ENCODE data around the gene MFN2.
A peak's percentile ranks its signal among the peaks of the same experiment; 100 is the strongest.
"Not testable (repeated sequence)": the region's sequence is repeated elsewhere in the genome, so short reads cannot be mapped to it uniquely, and the experiment has no call there.

MFN2 gene

DNA sequence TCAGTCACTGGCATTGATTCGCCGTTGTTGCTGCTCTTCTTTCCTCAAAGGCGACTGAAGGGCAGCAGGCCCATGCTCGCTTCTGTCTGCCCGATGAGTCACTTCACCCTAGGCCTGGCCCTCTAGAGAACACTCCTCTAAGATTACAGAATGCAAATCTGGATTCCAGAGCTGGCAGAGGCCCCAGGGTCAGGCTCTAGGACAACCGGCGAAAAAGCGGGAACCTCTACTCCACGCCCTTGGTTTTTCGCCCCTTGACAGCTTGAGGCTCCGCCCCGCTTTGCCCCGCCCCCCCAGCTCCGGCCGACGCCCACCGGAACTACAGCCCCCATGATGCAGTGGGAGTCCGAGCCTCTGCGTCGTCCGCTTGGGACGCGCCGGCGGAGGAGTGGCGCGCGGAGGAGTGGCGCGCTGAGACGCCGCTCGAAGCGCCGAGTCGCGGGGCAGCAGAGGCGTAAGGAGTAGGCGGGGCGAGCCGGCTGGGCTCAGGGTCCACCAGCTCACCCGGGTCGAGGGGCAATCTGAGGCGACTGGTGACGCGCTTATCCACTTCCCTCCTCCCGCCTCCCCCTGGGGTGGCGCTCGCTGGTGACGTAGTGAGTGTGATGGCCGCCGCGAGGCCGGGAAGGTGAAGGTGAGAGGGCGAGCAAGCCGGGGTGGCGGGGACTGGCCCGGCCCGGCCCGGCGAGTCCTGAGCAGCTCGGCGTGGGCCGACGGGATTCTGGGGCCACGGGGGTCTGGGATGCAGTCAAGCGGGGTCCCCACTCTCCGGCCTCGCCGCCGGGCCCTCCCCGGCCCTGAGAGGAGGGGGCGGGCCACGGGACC, at the start of gene MFN2:
TSS of gene MFN2 (plus strand) at position 594 of the 825 bp plus-strand sequence. CDS start 8,725 bp downstream, outside the sequence.
- CTCF ChIA-PET = no interaction called here
- POLR2A ChIA-PET (ENCODE audit: low non-redundant PET) = interaction anchor here (0.6 to 1.2 kb wide), 4 partner anchors 46 to 173 kb away, joined by 3 to 8 read pairs (median 3); partner anchors contain the start of gene PLOD1

DNA sequence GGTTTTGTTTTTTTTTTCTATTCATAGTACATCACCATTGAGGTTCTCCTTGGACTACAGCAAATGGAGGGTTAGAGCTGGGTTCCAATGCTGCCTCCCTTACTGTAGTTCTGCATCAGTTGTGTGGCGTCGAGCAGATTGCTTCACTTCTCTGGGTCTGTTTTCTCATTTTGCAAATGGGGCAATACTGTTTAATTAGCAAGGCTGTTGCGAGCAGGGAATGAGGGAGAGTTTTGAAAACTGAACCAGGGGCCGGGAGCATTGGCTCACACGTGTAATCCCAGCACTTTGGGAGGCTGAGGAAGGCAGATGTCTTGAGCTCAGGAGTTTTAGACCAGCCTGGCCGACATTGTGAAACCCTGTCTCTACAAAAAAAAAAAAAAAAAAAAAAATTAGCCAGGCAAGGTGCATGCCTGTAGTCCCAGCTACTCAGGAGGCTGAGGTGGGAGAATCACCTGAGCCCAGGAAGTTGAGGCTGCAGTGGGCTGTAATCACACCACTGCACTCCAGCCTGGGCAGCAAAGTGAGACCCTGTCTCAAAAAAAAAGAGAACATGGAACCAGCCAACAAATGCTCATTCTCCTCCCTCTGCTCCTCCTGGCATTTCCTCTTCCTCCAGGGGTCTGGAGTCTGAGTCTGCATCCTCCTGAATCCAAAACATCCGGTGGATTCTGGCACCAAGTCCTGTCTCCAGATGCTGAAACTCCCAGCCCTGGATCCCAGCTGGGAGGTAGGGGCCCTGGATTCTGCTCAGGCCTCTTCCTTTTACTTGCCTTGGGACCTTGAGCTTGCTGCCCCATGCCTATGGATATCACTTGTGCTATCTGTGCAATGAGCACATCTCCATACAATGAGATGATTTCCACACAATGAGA, 49.4 kb upstream of the MFN2 start:
- CTCF ChIA-PET = no interaction called here
- POLR2A ChIA-PET (ENCODE audit: low non-redundant PET) = interaction anchor here (0.6 kb wide), 1 partner anchor 8 kb away, joined by 11 read pairs; no protein-coding TSS in a partner anchor
- peak overlapping the region; percentile 68 for H3K27ac ChIP-seq
- DNase-seq (ENCODE audit: low spot score) = no peak
- TF ChIP-seq, protein P1, sequence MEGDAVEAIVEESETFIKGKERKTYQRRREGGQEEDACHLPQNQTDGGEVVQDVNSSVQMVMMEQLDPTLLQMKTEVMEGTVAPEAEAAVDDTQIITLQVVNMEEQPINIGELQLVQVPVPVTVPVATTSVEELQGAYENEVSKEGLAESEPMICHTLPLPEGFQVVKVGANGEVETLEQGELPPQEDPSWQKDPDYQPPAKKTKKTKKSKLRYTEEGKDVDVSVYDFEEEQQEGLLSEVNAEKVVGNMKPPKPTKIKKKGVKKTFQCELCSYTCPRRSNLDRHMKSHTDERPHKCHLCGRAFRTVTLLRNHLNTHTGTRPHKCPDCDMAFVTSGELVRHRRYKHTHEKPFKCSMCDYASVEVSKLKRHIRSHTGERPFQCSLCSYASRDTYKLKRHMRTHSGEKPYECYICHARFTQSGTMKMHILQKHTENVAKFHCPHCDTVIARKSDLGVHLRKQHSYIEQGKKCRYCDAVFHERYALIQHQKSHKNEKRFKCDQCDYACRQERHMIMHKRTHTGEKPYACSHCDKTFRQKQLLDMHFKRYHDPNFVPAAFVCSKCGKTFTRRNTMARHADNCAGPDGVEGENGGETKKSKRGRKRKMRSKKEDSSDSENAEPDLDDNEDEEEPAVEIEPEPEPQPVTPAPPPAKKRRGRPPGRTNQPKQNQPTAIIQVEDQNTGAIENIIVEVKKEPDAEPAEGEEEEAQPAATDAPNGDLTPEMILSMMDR (conservative IDR thresholded peaks at IDR 0.05; ENCODE audit: low read depth) = no peak

More for the DNA sequence above, at the start of gene MFN2:
- DNase-seq (ENCODE audit: low spot score) = peak; percentile 96
- TF ChIP-seq, protein P1 (conservative IDR thresholded peaks at IDR 0.05; ENCODE audit: low read depth) = no peak
- peak within 1 kb of the TSS; percentile 99 for H3K27ac ChIP-seq

DNA sequence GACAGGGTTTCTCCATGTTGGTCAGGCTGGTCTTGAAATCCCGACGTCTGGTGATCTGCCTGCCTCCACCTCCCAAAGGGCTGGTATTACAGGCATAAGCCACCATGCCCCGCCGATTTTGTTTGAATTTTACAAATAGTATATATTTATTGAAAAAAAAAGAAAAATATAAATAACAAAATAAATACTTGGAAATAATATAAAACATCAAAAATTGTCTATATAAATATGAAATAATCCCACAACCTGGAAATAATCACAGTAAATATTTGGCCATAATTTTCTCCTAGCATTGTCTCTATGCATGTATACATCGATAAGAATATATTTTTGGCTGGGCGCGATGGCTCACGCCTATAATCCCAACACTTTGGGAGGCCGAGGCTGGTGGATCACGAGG, 48.4 kb upstream of the MFN2 start:
- peak overlapping the region; percentile 68 for H3K27ac ChIP-seq
- TF ChIP-seq, protein P1 (conservative IDR thresholded peaks at IDR 0.05; ENCODE audit: low read depth) = no peak
- ChIA-PET POLR2A (ENCODE audit: low non-redundant PET) (no interaction called here), CTCF (no interaction called here)
- DNase-seq (ENCODE audit: low spot score) = no peak

DNA sequence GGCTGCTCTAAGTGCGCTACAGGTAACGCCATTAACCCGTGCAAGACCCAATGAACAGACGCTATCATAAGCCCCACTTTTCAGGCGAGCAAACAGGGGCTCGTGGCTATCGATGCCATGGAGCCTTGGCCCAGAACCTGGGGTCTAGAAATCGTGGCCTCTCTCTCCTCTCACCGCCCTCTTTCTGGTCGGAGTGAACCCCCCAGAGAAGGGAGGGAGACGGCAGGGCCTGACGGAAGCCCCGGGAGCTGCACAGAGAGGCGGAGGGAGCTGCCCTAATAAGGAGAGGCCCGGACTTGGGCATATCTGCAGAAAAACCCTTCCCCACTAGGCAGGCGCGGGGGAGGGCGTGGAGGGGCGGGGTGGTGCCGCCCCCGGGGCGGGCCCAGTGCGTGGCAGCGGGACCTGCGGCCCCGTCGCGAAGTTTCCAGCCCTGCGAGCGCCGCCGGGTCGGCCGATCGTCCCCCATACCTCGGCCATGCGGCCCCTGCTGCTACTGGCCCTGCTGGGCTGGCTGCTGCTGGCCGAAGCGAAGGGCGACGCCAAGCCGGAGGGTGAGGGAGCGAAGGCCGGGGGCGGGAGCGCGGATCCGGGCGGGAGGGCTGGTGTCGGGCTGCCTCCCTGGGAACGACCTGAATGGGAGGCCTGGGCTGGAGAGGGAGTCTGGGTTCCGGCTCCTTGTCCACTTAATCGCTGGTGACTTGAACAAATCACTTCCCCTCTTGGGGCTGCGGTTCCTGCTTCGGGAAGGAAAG, 45.8 kb upstream of the MFN2 start, which contains the start of gene PLOD1:
TSS of gene PLOD1 (plus strand) at position 416 of the 755 bp plus-strand sequence. CDS start at position 479, 63 bp downstream.
- CTCF ChIA-PET = interaction anchor here (1.1 kb wide), 1 partner anchor 32 kb away, joined by 3 read pairs; no protein-coding TSS in a partner anchor
- TF ChIP-seq, protein P1 (conservative IDR thresholded peaks at IDR 0.05; ENCODE audit: low read depth) = no peak

DNA sequence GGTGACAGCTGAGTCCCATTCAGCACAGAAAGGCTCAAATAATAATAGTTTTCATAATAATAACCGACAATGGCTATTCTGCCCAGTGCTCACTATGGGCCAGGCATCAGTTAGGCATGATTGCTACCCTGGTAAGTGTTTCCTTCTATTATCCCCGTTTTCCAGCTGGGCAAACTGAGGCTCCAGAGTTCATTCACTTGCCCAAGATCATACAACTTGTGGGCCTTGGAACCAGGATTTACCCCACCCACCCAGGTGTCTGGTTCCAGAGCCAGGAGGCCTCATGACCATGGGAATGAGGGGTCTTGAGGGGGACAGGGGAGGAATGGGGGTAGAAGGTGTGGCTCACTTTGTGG, 45.2 kb upstream of the MFN2 start:
- CTCF ChIA-PET = no interaction called here
- POLR2A ChIA-PET (ENCODE audit: low non-redundant PET) = no interaction called here
- peak overlapping the region; percentile 79 for H3K27ac ChIP-seq
- TF ChIP-seq, protein P1 (conservative IDR thresholded peaks at IDR 0.05; ENCODE audit: low read depth) = no peak
- DNase-seq (ENCODE audit: low spot score) = no peak

More for the DNA sequence above, 45.8 kb upstream of the MFN2 start, which contains the start of gene PLOD1:
- H3K27ac ChIP-seq = peak within 1 kb of the TSS; percentile 79
- peak; percentile 80 for DNase-seq (ENCODE audit: low spot score)
- POLR2A ChIA-PET (ENCODE audit: low non-redundant PET) = interaction anchor here (0.6 to 0.7 kb wide), 2 partner anchors 46 to 827 kb away, joined by 3 read pairs; partner anchors contain the start of gene MFN2

DNA sequence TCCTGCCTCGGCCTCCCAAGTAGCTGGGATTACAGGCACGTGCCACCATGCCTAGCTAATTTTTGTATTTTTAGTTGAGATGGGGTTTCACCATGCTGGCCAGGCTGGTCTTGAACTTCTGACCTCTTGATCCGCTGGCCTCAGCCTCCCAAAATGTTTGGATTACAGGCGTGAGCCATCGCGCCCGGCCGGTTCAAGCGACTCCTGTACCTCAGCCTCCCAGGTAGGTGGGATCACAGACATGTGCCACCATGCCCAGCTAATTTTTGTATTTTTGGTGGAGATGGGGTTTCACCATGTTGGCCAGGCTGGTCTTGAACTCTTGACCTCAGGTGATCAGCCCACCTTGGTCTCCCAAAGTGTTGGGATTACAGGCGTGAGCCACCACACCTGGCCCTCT, 44.5 kb upstream of the MFN2 start:
- CTCF ChIA-PET; DNase-seq (ENCODE audit: low spot score); POLR2A ChIA-PET (ENCODE audit: low non-redundant PET): not testable (repeated sequence)
- H3K27ac ChIP-seq = peak overlapping the region; percentile 79
